Activated T-helper 1 cell treated with Interleukin-2 at 50 U/mL for 16 hours (primary cell): ENCODE data around the gene PSG2.
"Not testable (repeated sequence)": the region's sequence is repeated elsewhere in the genome, so short reads cannot be mapped to it uniquely, and the experiment has no call there.

Experiments used
- DNase-seq: peaks from one replicate; pipeline ENCODE4 v3.0.0-alpha.2; 2020; ENCODE audit warnings: low read depth

Gene PSG2

DNA sequence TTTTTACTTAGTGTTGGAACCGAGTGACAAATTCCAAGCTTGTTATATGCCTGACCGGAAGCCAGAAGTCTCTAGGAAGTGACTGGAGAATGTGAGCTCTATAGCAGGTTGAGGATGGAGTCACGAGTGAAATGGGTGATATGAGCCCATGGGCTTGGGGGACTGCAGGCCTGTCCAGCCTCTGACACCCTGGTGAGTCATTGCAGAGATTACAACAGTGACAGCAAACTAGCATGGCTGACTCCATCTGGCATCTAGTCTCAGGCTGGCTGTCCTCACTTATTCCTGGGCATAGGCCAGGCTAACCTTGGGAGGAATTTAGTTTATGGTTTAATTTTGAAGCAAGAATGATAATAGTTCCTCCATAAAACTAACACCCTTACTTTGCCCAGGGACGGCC lies 4.6 kb downstream of the PSG2 start:
- DNase-seq: not testable (repeated sequence)

DNA sequence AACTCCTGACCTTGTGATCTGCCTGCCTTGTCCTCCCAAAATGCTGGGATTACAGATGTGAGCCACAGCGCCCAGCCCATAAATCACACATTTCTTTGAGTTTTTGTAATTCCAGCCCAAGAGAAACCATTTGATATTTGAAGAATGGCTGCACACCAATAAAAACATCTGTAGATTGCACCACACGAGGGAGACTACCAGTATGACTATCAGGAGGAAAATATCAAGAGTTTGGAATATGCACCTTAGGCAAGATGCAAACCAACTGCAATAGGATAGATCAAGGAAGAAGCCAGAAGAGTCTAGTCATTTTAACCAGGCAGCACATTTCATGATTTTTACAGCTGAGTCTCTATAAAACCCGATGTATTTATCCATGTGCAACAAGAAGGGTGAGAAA lies 20.1 kb downstream of the PSG2 start:
- not testable (repeated sequence) for DNase-seq

DNA sequence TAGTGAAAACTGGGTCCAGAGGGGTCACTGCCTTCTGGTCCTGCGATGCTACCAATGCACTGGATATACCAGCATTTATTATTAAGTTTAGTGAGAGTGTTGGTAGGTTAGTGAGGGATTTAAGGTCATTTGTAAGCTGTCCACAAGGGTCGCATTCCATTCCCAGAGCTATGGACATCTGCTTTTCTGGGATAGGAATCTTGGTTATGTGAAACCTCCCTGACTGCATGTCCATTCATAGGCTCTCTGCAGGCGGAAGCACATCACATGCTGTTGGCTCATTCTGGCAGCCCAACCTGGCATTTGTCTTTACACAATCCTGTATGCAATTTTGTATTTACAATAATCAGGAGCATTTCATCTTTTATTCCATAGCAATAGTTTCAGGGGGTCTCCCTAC lies 21.2 kb downstream of the PSG2 start:
- DNase-seq: not testable (repeated sequence)

DNA sequence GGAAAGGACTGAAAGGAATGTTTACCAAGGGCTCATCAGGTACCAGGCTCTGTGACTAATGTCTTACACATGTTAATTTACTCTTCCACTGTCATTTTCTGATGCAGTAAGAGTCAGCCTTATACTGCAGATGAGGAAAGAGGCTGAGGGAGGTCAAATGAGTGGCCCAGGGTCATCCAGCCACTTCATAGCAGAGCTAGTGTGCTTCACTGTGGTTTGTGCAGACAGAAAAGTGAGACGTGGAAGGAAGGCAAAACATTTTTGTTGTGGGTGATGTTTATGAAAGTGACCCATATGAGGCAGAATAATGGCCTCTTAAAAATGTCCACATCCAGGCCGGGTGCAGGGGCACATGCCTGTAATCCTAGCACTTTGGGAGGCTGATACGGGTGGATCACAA lies 22.2 kb downstream of the PSG2 start:
- not testable (repeated sequence) for DNase-seq

DNA sequence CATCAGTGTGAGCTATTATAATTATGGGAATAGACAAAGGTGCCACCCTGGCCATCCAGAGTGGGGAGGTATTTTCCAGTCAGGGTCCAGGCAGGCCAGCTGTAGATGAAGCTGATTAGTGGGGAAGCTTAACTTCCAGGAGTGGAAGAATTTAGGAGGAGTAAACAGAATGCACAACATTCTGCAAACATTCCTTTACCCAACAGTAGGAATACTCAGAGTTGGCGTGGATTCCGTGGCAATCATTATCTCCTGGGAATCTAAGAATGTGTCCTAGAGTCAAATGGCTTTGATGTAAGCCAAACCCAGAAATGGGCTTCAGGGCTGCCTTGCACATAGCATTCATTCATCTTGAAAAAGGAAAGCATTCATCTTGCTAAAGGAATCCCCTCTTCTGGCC lies 23.0 kb downstream of the PSG2 start:
- not testable (repeated sequence) for DNase-seq

DNA sequence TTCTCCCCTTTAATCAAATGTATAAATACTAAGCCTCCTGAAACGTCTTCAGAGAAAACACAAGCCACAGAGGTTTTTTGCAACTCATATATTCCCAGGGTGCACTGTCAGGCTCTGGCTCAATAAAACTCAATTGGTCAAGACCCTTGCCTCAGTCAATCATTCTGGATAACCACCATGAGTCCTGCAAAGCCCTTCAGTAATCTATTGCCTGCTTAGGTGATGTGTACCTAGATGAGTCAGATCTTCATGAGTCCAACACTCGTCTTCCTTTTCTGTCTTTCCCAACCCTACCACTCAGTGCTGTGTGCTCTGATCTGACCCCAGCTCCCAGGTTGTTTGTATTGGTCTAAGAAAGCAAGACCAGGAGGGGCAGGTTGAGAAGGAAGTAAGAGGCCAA lies 24.1 kb downstream of the PSG2 start:
- not testable (repeated sequence) for DNase-seq

DNA sequence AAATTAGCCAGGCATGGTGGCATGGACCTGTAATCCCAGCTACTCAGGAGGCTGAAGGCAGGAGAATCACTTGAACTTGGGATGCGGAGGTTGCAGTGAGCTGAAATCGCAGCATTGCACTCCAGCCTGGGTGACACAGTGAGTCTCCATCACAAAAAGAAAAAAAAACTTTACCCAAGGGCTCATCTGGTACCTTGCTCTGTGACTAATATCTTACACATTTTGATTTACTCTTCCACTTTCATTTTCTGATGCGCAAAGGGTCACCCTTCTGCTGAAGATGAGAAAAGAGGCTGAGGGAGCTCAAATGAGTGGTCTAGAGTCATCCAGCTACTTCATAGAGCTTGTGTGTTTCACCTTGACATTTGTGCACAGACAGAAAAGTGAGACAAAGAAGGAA lies 34.5 kb downstream of the PSG2 start:
- not testable (repeated sequence) for DNase-seq

DNA sequence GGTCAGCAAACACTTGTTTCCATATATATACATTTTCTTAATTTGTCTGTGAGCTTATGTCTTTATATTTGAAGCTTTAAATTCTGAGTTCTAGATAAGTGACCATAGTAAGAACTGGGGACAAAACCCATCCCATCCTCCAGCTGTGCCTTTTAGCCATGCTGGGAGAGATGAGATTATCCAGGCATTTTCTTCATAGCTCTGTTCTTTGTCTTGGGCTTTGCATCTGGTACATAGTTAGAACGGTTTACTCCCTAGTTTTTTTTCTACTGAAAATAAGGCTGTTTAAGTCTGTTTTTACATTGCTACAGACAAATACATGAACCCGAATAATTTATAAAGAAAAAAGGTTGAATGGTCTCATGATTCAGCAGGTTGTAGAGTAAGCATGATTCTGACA lies 35.9 kb downstream of the PSG2 start:
- not testable (repeated sequence) for DNase-seq

DNA sequence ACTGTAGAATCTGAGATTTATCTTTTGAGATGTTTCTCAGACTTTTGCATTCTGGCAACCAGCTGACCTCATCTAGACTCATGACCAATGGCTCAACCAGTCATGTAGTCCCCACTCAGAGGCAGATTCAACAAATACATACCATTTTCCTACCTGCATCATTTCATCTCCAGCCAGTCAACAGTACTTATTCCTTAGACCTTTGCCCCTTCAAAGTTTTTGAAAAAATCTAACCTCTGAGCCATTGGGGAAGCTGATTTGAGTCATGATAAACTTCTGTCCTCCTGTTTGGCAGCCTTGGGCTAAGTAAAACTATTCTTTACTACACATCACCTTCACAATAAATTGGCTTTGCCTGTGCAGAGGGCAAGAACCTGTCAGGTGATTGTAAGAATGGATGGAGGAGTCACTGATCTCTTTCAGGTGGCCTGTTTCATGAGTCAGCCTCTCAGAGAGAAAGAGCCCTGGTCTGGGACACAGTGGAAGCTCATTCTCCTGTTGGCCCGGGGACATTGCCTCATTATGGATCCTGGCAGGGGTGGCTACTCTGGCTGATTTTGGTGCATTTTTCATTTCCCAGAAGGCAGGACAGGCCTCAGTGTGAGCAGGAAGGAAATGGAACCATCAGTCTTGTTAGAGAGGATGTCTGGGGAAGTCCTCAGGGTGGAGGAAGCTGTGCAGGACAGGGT lies 38.9 kb downstream of the PSG2 start:
- DNase-seq: not testable (repeated sequence)

DNA sequence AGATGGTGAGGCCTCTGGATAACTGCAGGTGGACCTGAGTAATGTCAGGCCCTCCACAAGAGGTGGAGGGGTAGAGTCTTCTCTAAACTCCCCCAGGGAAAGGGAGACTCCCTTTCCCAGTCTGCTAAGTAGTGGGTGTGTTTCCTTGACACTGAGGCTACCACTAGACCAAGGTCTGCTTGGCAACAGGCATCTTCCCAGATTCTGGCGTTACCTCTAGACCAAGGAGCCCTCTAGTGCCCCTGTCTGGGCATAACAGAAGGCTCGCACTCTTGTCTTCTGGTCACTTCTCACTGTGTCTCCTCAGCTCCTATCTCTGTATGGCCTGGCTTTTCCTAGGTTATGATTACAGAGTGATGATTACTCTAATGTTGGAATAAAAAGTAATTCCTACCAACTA lies 50.9 kb downstream of the PSG2 start:
- DNase-seq: not testable (repeated sequence)

DNA sequence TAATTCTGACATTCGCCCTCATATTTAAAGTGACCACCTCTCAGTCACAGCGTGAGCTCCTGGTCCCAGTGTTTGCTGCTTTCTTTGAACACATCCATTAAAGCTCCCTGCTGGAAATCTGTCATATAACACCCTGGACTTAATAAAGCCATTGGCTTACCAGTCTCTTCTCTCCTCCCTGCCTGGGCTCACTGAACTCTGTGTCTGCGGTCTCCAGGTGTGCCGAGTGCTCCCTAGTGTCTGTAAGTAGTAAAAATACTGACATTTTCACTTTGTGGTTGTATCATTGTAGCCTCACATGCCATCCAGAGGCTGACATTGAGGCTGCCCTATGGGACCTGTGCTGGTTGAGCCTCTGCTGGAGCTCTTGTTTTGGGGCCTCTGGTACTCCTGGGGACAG lies 53.6 kb downstream of the PSG2 start:
- DNase-seq: no peak

DNA sequence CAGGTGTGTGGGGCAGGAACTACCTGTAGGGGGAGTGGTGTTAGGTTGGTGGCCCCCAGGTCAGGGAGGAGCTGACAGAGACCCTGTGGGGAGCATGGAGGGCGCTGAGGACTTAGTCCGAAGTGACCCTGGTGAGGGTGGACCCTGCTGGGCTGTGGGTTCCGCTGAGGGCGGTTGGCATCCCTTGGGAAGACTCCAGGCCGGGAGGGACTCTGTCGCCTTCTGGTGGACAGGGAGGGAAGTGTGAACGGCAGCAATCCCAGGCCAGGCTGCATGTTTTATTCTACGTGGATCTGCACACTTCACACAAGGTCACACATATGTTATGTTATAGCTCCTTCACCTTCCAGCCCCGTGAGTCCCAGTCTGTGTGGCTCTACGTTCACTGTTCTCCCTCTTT lies 54.5 kb downstream of the PSG2 start:
- not testable (repeated sequence) for DNase-seq

DNA sequence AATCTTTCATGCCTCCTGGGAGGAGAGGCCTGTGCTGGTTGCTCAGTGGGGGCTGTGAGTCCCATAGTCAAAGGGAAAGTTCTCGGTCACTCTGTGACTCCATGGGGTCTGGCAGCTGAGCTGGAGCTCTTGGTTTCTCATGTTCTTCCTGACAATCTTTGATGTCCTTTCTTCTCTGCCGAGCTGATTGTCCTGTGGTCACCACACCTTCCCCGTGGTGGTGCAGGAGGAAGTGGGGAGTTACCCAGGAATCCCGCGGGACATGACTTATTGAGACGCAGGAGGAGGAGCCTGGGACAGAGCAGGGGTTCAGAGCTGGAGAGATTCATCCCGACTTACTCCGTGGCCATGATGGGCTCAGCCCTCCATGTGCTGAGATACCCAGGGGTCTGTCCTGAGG lies 55.4 kb downstream of the PSG2 start:
- not testable (repeated sequence) for DNase-seq

DNA sequence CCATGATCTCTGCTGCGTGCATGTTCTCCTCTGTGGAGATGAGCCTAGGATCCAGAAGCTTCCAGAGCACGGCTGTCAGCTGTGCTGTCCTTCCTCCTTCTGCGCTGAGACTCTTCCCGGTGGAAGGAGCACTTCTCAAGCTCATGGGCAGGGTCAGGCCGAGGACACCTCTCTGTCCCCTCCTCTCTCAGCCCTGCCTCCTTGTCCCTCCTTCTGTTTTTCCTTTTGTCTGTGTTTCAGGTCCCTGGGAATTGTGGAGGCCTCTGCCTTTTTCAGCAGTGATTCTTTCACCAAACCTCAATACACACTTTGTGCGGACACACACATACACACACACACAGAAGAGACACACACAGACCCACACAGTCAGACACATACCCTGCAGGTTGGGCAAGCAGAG lies 56.1 kb downstream of the PSG2 start, which contains the start of gene PSG11:
TSS of gene PSG11 (minus strand) at position 101 of the 400 bp plus-strand sequence. CDS start at position 4, 97 bp downstream.
- DNase-seq: not testable (repeated sequence)

DNA sequence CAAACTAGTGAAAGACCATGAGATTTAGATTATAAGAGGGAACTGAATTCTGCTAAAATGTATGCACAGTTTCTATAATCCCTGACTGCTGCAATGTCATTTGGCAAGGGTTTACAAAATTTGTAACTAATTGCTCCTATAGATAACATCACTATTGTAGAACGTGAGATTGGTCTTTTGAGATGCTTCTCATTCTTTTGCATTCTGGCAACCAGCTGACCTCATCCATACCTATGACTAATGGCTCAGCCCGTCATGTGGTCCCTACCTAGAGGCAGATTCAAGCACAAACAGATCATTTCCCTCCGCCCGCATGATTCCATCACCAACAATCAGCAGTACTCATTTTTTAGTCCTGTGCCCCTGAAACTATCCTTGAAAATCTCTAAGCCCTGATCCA lies 60.4 kb downstream of the PSG2 start:
- DNase-seq: not testable (repeated sequence)

DNA sequence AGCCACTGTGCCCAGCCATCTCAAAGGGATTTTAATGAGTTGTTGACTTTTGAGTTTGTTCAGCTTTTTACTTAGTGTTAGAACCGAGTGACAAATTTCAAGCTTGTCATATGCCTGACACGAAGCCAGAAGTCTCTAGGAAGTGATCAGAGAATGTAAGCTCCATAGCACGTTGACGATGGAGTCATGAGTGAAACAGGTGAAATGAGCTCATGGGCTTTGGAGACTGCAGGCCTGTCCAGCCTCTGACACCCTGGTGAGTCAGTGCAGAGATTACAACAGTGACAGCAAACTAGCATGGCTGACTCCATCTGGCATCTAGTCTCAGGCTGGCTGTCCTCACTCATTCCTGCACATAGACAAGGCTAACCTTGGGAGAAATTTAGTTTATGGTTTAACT lies 60.9 kb downstream of the PSG2 start:
- not testable (repeated sequence) for DNase-seq

DNA sequence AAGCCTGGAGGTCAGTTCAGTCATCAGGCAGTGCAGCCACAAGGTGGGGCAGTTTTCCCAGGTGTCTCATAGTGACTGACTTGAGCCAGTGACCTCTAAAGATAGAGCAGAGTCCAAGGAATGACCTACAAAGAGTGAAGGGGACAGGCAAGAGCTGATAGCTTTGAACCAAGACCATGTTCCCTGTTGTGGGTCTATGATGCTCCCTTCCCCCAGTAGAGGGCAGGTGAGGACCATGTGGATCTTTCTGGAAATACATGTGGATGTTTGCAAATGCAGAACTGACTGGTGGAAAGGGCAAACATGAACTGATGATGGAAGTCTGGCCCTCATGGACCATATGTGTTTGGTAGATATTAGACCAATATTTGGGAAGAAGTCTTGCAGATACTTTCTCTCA lies 62.9 kb downstream of the PSG2 start:
- DNase-seq: not testable (repeated sequence)
